ENCODE results near the gene CNTNAP2.

The CNTNAP2 gene

GRCh38 chr7:146554556-146554955, 438.0 kb downstream of the CNTNAP2 start:
- DNase-seq (ENCODE audit: low read depth in 1 of 2, low spot score in 1 of 2): no peak

GRCh38 chr7:146557971-146558469, 441.4 kb downstream of the CNTNAP2 start:
- no peak for DNase-seq (ENCODE audit: low read depth in 1 of 2, low spot score in 1 of 2)

GRCh38 chr7:146565872-146566271, 449.3 kb downstream of the CNTNAP2 start:
- DNase-seq (ENCODE audit: low read depth in 1 of 2, low spot score in 1 of 2): no peak

- DNase-seq (ENCODE audit: low read depth in 1 of 2, low spot score in 1 of 2): no peak
Observed at GRCh38 chr7:146575903-146576302, 459.3 kb downstream of the CNTNAP2 start.

- no peak for DNase-seq (ENCODE audit: low read depth in 1 of 2, low spot score in 1 of 2)
Observed at GRCh38 chr7:146591976-146592375, 475.4 kb downstream of the CNTNAP2 start.

- no peak for DNase-seq (ENCODE audit: low read depth in 1 of 2, low spot score in 1 of 2)
Observed at GRCh38 chr7:146606628-146607027, 490.0 kb downstream of the CNTNAP2 start.

GRCh38 chr7:146619641-146620040, 503.0 kb downstream of the CNTNAP2 start:
- no peak for DNase-seq (ENCODE audit: low read depth in 1 of 2, low spot score in 1 of 2)

GRCh38 chr7:146626912-146627311, 510.3 kb downstream of the CNTNAP2 start:
- DNase-seq (ENCODE audit: low read depth in 1 of 2, low spot score in 1 of 2): no peak

GRCh38 chr7:146635205-146636032, 518.8 kb downstream of the CNTNAP2 start:
- no peak for DNase-seq (ENCODE audit: low read depth in 1 of 2, low spot score in 1 of 2)

- no peak for DNase-seq (ENCODE audit: low read depth in 1 of 2, low spot score in 1 of 2)
Observed at GRCh38 chr7:146636033-146636356, 519.4 kb downstream of the CNTNAP2 start.

GRCh38 chr7:146636581-146636980, 520.0 kb downstream of the CNTNAP2 start:
- DNase-seq (ENCODE audit: low read depth in 1 of 2, low spot score in 1 of 2): no peak

- no peak for DNase-seq (ENCODE audit: low read depth in 1 of 2, low spot score in 1 of 2)
Observed at GRCh38 chr7:146639291-146639690, 522.7 kb downstream of the CNTNAP2 start.

- DNase-seq (ENCODE audit: low read depth in 1 of 2, low spot score in 1 of 2): no peak
Observed at GRCh38 chr7:146641491-146641890, 524.9 kb downstream of the CNTNAP2 start.

GRCh38 chr7:146645383-146645976, 528.9 kb downstream of the CNTNAP2 start:
- no peak for DNase-seq (ENCODE audit: low read depth in 1 of 2, low spot score in 1 of 2)

- no peak for DNase-seq (ENCODE audit: low read depth in 1 of 2, low spot score in 1 of 2)
Observed at GRCh38 chr7:146647445-146647844, 530.8 kb downstream of the CNTNAP2 start.

GRCh38 chr7:146652176-146652575, 535.6 kb downstream of the CNTNAP2 start:
- no peak for DNase-seq (ENCODE audit: low read depth in 1 of 2, low spot score in 1 of 2)

GRCh38 chr7:146654048-146654447, 537.4 kb downstream of the CNTNAP2 start:
- no peak for DNase-seq (ENCODE audit: low read depth in 1 of 2, low spot score in 1 of 2)

GRCh38 chr7:146655928-146656797, 539.6 kb downstream of the CNTNAP2 start:
- no peak for DNase-seq (ENCODE audit: low read depth in 1 of 2, low spot score in 1 of 2)

- DNase-seq (ENCODE audit: low read depth in 1 of 2, low spot score in 1 of 2): no peak
Observed at GRCh38 chr7:146656988-146657387, 540.4 kb downstream of the CNTNAP2 start.

GRCh38 chr7:146658604-146659003, 542.0 kb downstream of the CNTNAP2 start:
- DNase-seq (ENCODE audit: low read depth in 1 of 2, low spot score in 1 of 2): no peak

GRCh38 chr7:146659732-146660131, 543.1 kb downstream of the CNTNAP2 start:
- DNase-seq (ENCODE audit: low read depth in 1 of 2, low spot score in 1 of 2): no peak

- no peak for DNase-seq (ENCODE audit: low read depth in 1 of 2, low spot score in 1 of 2)
Observed at GRCh38 chr7:146660839-146661238, 544.2 kb downstream of the CNTNAP2 start.

Data from stimulated activated CD4-positive, alpha-beta T cell treated with anti-CD3 and anti-CD28 coated beads, Interleukin-15, amount 100 ng/mL, for 1 hour (primary cell).